Astrocyte (in vitro differentiated cells and primary cell): ENCODE measurements around the gene RTN1. TPM values are rescaled to one million over a fixed set of nuclear protein-coding genes. Genes with fewer than 3 reads are reported as not detected.

Experiments
- DNase-seq: peaks from one replicate; pipeline ENCODE4 v3.0.0-alpha.2; 2010; ENCODE audit warnings: low read depth
- FAIRE-seq: peaks from 2 replicates; lab custom pipeline; 2011; peaks lifted over from hg19 to GRCh38; lab: Jason Lieb, UNC
- H2AFZ ChIP-seq: 2 replicates; pipeline ENCODE4 v1.6.0; 2012; ENCODE audit warnings: low read depth, low read length, inconsistent platforms
- H3K27ac ChIP-seq: 2 replicates; pipeline ENCODE4 v1.5.1; 2011; ENCODE audit warnings: low read depth, low read length, inconsistent platforms
- H3K27me3 ChIP-seq: 2 replicates; pipeline ENCODE4 v1.6.0; 2011; ENCODE audit warnings: low read length, inconsistent platforms; ENCODE audit not compliant: insufficient read depth
- H3K36me3 ChIP-seq: 2 replicates; pipeline ENCODE4 v1.5.1; 2011; ENCODE audit warnings: low read length, inconsistent platforms; ENCODE audit not compliant: insufficient read depth
- H3K4me1 ChIP-seq: 2 replicates; pipeline ENCODE4 v1.5.1; 2011; ENCODE audit warnings: low read length, inconsistent platforms; ENCODE audit not compliant: insufficient read depth
- H3K4me2 ChIP-seq: 2 replicates; pipeline ENCODE4 v1.6.0; 2012; ENCODE audit warnings: low read length, inconsistent platforms
- H3K4me3 ChIP-seq: 2 replicates; pipeline ENCODE4 v1.5.1; 2011; ENCODE audit warnings: low read depth, mild to moderate bottlenecking, low read length, inconsistent platforms; ENCODE audit not compliant: insufficient read depth
- H3K79me2 ChIP-seq: 2 replicates; pipeline ENCODE4 v1.6.0; 2012; ENCODE audit warnings: mild to moderate bottlenecking, low read length, inconsistent platforms; ENCODE audit not compliant: insufficient read depth
- H3K9ac ChIP-seq: 2 replicates; pipeline ENCODE4 v1.6.0; 2012; ENCODE audit warnings: mild to moderate bottlenecking, low read length, inconsistent platforms
- H3K9me3 ChIP-seq: 2 replicates; pipeline ENCODE4 v1.5.1; 2012; ENCODE audit warnings: low read depth, mild to moderate bottlenecking, low read length, inconsistent platforms; ENCODE audit not compliant: insufficient read depth
- H4K20me1 ChIP-seq: 2 replicates; pipeline ENCODE4 v1.6.0; 2012; ENCODE audit warnings: low read length, inconsistent platforms; ENCODE audit not compliant: insufficient read depth
- H3K27ac Mint-ChIP-seq: one replicate; pipeline ENCODE4 v1.8.0; 2021; ENCODE audit warnings: mild to moderate bottlenecking, mixed read lengths; ENCODE audit not compliant: unreplicated experiment
- H3K27me3 Mint-ChIP-seq: one replicate; pipeline ENCODE4 v1.8.0; 2021; ENCODE audit warnings: low read depth, mixed read lengths; ENCODE audit not compliant: unreplicated experiment
- H3K36me3 Mint-ChIP-seq: one replicate; pipeline ENCODE4 v1.8.0; 2021; ENCODE audit warnings: low read depth, mixed read lengths; ENCODE audit not compliant: unreplicated experiment
- H3K4me1 Mint-ChIP-seq: one replicate; pipeline ENCODE4 v1.8.0; 2021; ENCODE audit warnings: low read depth, mixed read lengths; ENCODE audit not compliant: unreplicated experiment
- H3K4me3 Mint-ChIP-seq: one replicate; pipeline ENCODE4 v1.8.0; 2021; ENCODE audit warnings: mild to moderate bottlenecking, moderate library complexity, mixed read lengths; ENCODE audit not compliant: unreplicated experiment
- H3K9me3 Mint-ChIP-seq: one replicate; pipeline ENCODE4 v1.8.0; 2021; ENCODE audit warnings: mild to moderate bottlenecking, mixed read lengths; ENCODE audit not compliant: unreplicated experiment
- EZH2 ChIP-seq: IDR thresholded peaks from 2 replicates; pipeline ENCODE4 v1.6.1; 2012; ENCODE audit warnings: mild to moderate bottlenecking, low read length, inconsistent platforms; ENCODE audit not compliant: insufficient read depth
- total RNA-seq: library from RNA; stranded (reverse); gene quantifications from 2 replicates; pipeline ENCODE4 v1.2.1, GENCODE V29; 2021
- TF ChIP-seq, protein P1 (sequence below): IDR thresholded peaks from 2 replicates; pipeline ENCODE4 v1.5.1; 2011; ENCODE audit warnings: low read depth, mild to moderate bottlenecking, inconsistent platforms, low read length, moderate library complexity; ENCODE audit not compliant: insufficient read depth

RTN1 gene
- total RNA-seq, 1 donor from 2014 or later = 1.2 TPM

DNA sequence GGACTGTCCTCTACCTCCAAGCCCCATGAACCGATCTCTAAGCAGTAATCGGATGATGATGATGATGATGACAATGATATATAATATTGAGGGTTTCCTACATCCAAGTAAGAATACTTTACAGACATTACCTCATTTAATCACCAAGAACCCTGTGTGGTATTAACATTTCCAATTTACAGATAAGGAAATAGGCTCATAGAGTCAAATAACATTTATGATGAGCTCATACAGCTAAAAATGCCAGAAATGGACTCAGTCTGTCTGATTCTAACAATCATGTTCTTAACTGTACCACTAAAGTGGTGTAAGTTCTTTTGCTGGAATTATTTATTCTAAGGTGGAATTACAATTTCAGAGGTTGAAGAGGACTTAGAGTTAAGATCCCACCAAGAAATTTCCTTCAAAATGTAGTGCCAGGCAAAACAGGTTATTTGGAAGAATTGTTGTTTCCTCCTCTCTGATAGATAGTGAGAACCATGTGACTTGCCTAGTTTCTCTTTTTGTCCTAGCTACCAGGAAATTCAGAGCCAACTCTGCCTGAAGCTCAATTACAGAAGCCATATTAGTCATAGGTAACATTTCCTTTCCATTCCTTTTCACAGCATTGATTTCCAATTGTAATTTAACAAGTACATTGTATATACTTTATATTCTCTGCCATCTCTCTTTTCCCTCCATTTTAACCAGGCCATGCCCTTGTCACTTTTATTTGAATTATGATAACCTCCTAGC is 270.2 kb downstream of the RTN1 start:
- no peak overlapping the region for H2AFZ ChIP-seq
- no peaks in the 10 kb centered on the region for H4K20me1 ChIP-seq
- no peaks in the 10 kb centered on the region for H3K36me3 Mint-ChIP-seq
- H3K27ac Mint-ChIP-seq = peak overlapping the region; percentile 9
- H3K27ac ChIP-seq = peak overlapping the region; percentile 45
- H3K4me1 Mint-ChIP-seq = peaks cover 4% of the 10 kb centered on the region
- no peaks in the 10 kb centered on the region for H3K4me1 ChIP-seq
- no peak overlapping the region for H3K4me3 Mint-ChIP-seq
- TF ChIP-seq, protein P1, sequence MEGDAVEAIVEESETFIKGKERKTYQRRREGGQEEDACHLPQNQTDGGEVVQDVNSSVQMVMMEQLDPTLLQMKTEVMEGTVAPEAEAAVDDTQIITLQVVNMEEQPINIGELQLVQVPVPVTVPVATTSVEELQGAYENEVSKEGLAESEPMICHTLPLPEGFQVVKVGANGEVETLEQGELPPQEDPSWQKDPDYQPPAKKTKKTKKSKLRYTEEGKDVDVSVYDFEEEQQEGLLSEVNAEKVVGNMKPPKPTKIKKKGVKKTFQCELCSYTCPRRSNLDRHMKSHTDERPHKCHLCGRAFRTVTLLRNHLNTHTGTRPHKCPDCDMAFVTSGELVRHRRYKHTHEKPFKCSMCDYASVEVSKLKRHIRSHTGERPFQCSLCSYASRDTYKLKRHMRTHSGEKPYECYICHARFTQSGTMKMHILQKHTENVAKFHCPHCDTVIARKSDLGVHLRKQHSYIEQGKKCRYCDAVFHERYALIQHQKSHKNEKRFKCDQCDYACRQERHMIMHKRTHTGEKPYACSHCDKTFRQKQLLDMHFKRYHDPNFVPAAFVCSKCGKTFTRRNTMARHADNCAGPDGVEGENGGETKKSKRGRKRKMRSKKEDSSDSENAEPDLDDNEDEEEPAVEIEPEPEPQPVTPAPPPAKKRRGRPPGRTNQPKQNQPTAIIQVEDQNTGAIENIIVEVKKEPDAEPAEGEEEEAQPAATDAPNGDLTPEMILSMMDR = no peak
- no peak for TF ChIP-seq EZH2
- no peaks in the 10 kb centered on the region for H3K79me2 ChIP-seq
- H3K36me3 ChIP-seq = no peaks in the 10 kb centered on the region
- no peaks in the 10 kb centered on the region for H3K9me3 Mint-ChIP-seq
- DNase-seq (peak; percentile 47), FAIRE-seq (no peak)
- H3K4me2 ChIP-seq = peak overlapping the region; percentile 28
- no peaks in the 10 kb centered on the region for H3K27me3 ChIP-seq
- no peak overlapping the region for H3K9ac ChIP-seq
- no peak overlapping the region for H3K4me3 ChIP-seq
- peaks cover 8% of the 10 kb centered on the region for H3K27me3 Mint-ChIP-seq
- H3K9me3 ChIP-seq = no peaks in the 10 kb centered on the region

DNA sequence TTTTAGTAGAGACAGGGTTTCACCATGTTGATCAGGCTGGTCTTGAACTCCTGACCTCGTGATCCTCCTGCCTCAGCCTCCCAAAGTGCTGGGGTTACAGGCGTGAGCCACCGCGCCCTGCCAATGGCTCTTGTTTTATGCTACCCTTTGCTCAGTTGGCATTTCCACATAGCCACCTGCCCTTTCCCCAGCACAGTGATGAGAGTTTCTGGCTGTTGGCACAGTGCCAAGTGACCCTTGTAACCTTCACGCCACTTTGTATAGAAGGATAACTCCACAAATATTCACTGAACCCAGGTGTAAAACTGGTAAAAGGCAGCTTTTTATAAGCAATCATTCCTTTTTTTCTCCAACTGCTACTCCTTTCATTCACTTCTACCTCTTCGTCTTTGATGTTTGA is 275.5 kb downstream of the RTN1 start:
- Mint-ChIP-seq H3K4me1 (peaks cover 2% of the 10 kb centered on the region), H3K36me3 (no peaks in the 10 kb centered on the region), H3K27ac (no peak overlapping the region), H3K4me3 (no peak overlapping the region), H3K27me3 (peaks cover 10% of the 10 kb centered on the region), H3K9me3 (no peaks in the 10 kb centered on the region)
- no peaks in the 10 kb centered on the region for H4K20me1 ChIP-seq
- DNase-seq (no peak), FAIRE-seq (no peak)
- H3K9me3 ChIP-seq = peaks cover 6% of the 10 kb centered on the region
- H3K4me1 ChIP-seq = no peaks in the 10 kb centered on the region
- no peak overlapping the region for H2AFZ ChIP-seq
- H3K9ac ChIP-seq = no peak overlapping the region
- H3K27ac ChIP-seq = no peak overlapping the region
- no peak overlapping the region for H3K4me2 ChIP-seq
- no peak for TF ChIP-seq EZH2
- TF ChIP-seq, protein P1 = no peak
- H3K36me3 ChIP-seq = no peaks in the 10 kb centered on the region
- no peak overlapping the region for H3K4me3 ChIP-seq
- no peaks in the 10 kb centered on the region for H3K27me3 ChIP-seq
- H3K79me2 ChIP-seq = no peaks in the 10 kb centered on the region
